Adrenal gland (tissue), 5 donors: ENCODE results near the gene FARP1.

Experiments
- CTCF ChIP-seq, 6 experiments: fragments of 450-650 bp in 4 of 6; fragments of 200-600 bp in 2 of 6; sonication (generic) in 1 of 6; IDR thresholded peaks; 1 replicate in 5 of 6; 2 replicates in 1 of 6; pipeline versions ENCODE4 v1.5.1 to v1.8.0; 2016 to 2021; ENCODE audit warnings: antibody characterized with exemption in 6 of 6, mild to moderate bottlenecking in 2 of 6, moderate library complexity in 1 of 6
- POLR2A ChIP-seq, 2 donors: fragments of 450-650 bp; IDR thresholded peaks; one replicate each; pipeline ENCODE4 v1.6.1; 2017; ENCODE audit warnings: antibody characterized with exemption in 2 of 2, mild to moderate bottlenecking in 2 of 2, moderate library complexity in 1 of 2
- donor health status: DM: no; HTN: no; CAD: no.

GRCh38 chr13:98181111-98181815, 38.4 kb downstream of the FARP1 start:
- TF ChIP-seq CTCF (IDR thresholded peaks at IDR 0.05) = no peak
- no peak for TF ChIP-seq POLR2A (IDR thresholded peaks at IDR 0.05)
